ENCODE measurements around the gene CYP2W1. TPM values are rescaled to one million over a fixed set of nuclear protein-coding genes. Genes with fewer than 3 reads are reported as not detected.

CYP2W1 gene
- total and polyA plus RNA-seq, 10 donors: 0.05 to 1.2 (median 0.39) TPM; not detected in 2

GRCh38 chr7:962401-963081 lies 20.4 kb upstream of the CYP2W1 start:
- no peaks in the 10 kb centered on the region for H3K9me3 ChIP-seq
- H3K27ac ChIP-seq: no peak overlapping the region
- DNase-seq: peak; percentile 74
- H3K4me3 ChIP-seq: no peak overlapping the region
- peaks cover 0 to 46% (median 0%) of the 10 kb centered on the region in 7 donors for H3K27me3 ChIP-seq (replicated peaks in 1 of 7)
- peaks cover 17 to 60% (median 39%) of the 10 kb centered on the region in 6 donors for H3K4me1 ChIP-seq
- H3K36me3 ChIP-seq: peaks cover 0 to 14% (median 12%) of the 10 kb centered on the region in 6 donors
- intact Hi-C loops (cut with DNase I; ENCODE audit: low total_unique reads): no loop called here
- no peak for TF ChIP-seq CTCF (IDR thresholded peaks at IDR 0.05 in 8 of 11, conservative IDR thresholded peaks at IDR 0.05 in 3 of 11)
- peak in 1 of 3 donors; percentile 56 for TF ChIP-seq POLR2AphosphoS5 (IDR thresholded peaks at IDR 0.05)
- 81 to 94% (median 89%) methylated on average over 11 to 17 of the region's 17 CpGs for WGBS, 5 donors

GRCh38 chr7:963236-964078 lies 19.5 kb upstream of the CYP2W1 start:
- Histone ChIP-seq H3K9me3 (no peaks in the 10 kb centered on the region), H3K4me3 (no peak overlapping the region), H3K4me1 (peaks cover 17 to 55% (median 33%) of the 10 kb centered on the region in 6 donors), H3K27ac (no peak overlapping the region), H3K27me3 (replicated peaks in 1 of 7) (peaks cover 0 to 37% (median 0%) of the 10 kb centered on the region in 7 donors), H3K36me3 (peaks cover 0 to 23% (median 21%) of the 10 kb centered on the region in 6 donors)
- 18 to 22% (median 20%) methylated on average over 17 to 37 of the region's 37 CpGs for WGBS, 5 donors
- TF ChIP-seq POLR2A (IDR thresholded peaks at IDR 0.05) (no peak), POLR2AphosphoS5 (IDR thresholded peaks at IDR 0.05) (peak; percentile 38 to 69 (median 56)), CTCF (IDR thresholded peaks at IDR 0.05 in 8 of 11, conservative IDR thresholded peaks at IDR 0.05 in 3 of 11) (peak in 3 of 11 experiments; percentile 6 to 26 (median 24))
- intact Hi-C loops (cut with DNase I; ENCODE audit: low total_unique reads): no loop called here
- DNase-seq: peak; percentile 76

GRCh38 chr7:964401-965231 lies 18.4 kb upstream of the CYP2W1 start:
- Histone ChIP-seq H3K4me1 (peaks cover 17 to 60% (median 38%) of the 10 kb centered on the region in 6 donors), H3K36me3 (peaks cover 0 to 35% (median 32%) of the 10 kb centered on the region in 6 donors), H3K27ac (peak overlapping the region in 4 of 8 donors; percentile 32 to 71 (median 66)), H3K4me3 (no peak overlapping the region), H3K27me3 (replicated peaks in 1 of 7) (peaks cover 0 to 26% (median 0%) of the 10 kb centered on the region in 7 donors), H3K9me3 (no peaks in the 10 kb centered on the region)
- peak; percentile 73 for DNase-seq
- 33 to 54% (median 40%) methylated on average over 19 to 27 of the region's 27 CpGs for WGBS, 5 donors
- TF ChIP-seq CTCF (IDR thresholded peaks at IDR 0.05 in 8 of 11, conservative IDR thresholded peaks at IDR 0.05 in 3 of 11): no peak
- TF ChIP-seq POLR2AphosphoS5 (IDR thresholded peaks at IDR 0.05): peak; percentile 16 to 74 (median 58)
- intact Hi-C loops (cut with DNase I; ENCODE audit: low total_unique reads): no loop called here
